ENCODE results near the gene BICDL2.

The BICDL2 gene

GRCh38 chr16:3045758-3046640, 9.3 kb upstream of the BICDL2 start, which contains the start of gene MMP25:
Gene MMP25 (plus strand): TSS chr16:3046561. CDS start chr16:3046918, 357 bp downstream.
- DNase-seq, result no peak

GRCh38 chr16:3044708-3045107, 8.0 kb upstream of the BICDL2 start:
- DNase-seq, result no peak

GRCh38 chr16:3042376-3042775, 5.6 kb upstream of the BICDL2 start:
- DNase-seq, result no peak

GRCh38 chr16:3038896-3039295, 2.2 kb upstream of the BICDL2 start:
- DNase-seq, result no peak

DNA sequence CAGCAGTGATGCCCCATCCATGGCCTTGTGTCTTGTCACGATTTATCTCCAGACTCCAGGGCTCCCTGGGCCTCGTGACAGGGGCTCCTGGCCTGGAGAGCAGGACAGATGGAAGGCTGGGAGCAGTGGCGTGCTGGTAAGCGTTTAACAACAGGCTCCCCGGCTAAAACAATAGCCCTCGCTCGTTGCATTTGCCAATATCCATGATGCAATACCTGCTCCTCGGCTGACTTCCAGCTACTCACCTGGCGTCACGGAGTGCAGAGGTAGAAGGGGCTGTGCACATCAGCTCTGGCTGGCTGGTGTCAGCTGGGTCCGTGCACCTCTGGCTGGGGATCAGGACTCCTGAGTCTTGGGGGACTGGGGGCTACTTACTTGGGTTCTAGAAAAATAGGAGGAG, 1.5 kb upstream of the BICDL2 start:
- no peak for DNase-seq

- DNase-seq, result no peak
These were observed 595 bp downstream of the BICDL2 start for GRCh38 chr16:3035972-3036725.

GRCh38 chr16:3035289-3035971, 1.3 kb downstream of the BICDL2 start:
- DNase-seq, result no peak

DNA sequence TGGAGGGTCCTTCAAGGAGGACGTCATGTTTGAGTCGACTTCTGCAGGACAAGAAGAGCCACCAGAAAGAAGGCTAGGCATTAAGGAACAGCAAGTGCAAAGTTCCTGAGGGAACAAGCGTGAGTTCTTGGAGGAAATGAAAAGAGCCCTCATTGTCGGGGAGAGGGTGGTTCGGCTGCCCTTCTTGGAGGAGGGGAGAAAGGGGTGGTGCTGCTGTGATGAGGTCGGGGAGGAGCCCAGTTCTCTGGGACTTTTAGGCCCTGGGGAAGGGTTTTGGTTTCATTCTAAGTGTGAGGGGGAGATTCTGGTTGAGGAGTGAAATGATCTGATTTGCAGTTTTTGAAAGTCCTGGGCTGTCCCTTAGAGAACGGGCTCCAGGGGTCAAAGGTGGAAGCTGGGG, 4.1 kb downstream of the BICDL2 start:
- DNase-seq, result no peak

GRCh38 chr16:3030222-3031212, 6.2 kb downstream of the BICDL2 start:
- no peak for DNase-seq

DNA sequence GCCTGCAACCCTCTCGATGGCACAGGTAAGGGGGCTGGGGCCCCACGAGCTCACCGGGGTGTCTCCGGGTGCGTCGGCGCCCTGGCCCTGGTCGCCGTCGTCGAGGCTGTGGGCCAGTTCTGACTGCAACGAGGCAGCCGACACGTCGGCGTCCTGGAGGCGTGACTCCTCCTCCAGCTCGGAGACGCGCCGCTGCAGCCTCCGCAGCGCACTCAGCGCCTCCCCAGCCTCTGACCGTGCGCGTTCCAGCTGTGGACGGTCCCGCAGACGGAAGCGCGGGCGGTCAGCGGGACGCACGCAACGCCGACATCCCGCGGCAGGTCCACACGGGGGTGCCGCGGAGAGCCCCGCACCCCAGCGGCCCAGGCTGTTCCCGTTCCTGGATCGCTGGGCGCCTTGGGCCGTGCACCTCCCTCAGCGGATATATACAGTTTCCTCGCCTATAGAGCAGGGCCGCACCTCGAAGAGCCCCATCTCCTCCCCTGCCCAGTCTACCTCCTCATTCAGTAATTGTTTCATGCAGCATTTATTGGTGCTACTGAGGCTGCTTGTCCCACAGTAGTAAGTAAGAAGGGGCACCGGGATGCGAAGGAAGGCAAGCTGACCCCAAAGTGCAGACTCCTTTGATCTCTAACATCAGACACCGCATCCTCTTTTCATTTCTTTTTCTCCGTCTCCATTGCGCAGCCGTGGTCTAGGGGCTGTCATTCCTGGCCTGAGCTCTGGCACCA, 7.1 kb downstream of the BICDL2 start:
- DNase-seq, result no peak

GRCh38 chr16:3028716-3029319, 7.9 kb downstream of the BICDL2 start:
- no peak for DNase-seq

DNA sequence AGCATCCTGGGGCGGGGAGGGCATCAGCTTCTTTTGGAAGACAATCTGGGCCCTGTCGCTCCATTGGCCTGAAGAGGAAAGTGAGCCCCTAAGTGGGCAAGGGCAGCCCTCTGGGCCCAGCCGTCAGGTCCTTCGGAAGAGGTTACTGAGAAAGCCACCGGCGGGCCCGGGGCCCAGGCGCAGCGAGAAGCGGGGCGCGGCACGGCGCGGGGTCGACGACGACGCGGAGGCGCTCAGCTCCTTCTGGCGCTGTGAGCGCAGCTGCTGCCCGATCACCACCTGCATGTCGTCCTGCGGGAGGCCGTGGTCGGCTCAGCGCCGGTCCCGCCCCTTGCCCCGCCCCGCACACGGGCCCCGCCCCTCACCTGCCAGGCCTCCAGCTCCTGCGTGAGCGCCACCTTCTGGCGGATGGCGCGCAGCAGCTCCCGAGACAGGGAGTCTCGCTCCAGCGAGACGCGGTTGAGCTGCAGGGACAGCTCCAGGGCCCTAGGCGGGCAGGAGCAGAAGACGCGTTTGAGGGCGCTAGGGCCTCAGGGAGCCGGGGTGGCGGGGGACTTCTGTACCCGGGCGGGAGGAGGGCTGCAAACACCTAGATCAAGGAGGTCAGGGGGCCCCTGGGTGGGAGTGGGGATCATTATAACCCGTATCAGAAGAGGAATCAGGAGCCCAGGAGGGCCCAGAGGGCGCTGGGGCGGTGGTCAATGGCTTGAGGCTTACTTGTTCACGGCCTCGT, 8.6 kb downstream of the BICDL2 start:
- DNase-seq, result peak; percentile 83

GRCh38 chr16:3027489-3027795, 9.3 kb downstream of the BICDL2 start:
- no peak for DNase-seq

DNA sequence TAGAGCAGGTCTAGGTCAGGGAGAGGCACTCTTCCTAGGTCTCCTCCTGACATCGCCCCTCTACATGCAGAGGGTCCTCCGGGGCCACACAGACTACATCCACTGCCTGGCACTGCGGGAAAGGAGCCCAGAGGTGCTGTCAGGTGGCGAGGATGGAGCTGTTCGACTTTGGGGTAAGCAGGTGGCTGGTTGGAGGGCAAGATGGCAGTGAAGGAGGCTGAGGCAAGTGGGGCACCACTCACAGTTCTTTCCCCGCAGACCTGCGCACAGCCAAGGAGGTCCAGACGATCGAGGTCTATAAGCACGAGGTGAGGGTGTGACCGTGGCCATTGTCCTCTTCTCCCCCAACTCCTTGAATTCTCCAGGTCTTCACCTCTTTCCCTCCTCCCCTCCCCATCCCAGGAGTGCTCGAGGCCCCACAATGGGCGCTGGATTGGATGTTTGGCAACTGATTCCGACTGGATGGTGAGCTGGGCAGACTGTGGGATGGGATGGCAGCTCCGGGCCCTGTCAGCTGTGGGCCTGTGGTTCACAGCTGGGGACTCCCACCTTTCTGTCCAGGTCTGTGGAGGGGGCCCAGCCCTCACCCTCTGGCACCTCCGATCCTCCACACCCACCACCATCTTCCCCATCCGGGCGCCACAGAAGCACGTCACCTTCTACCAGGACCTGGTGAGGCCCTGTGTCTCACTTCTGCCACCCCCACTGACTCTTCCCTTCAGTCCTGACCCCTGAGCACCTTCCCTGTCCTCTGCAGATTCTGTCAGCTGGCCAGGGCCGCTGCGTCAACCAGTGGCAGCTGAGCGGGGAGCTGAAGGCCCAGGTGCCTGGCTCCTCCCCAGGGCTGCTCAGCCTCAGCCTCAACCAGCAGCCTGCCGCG, 9.9 kb downstream of the BICDL2 start:
- no peak for DNase-seq

DNA sequence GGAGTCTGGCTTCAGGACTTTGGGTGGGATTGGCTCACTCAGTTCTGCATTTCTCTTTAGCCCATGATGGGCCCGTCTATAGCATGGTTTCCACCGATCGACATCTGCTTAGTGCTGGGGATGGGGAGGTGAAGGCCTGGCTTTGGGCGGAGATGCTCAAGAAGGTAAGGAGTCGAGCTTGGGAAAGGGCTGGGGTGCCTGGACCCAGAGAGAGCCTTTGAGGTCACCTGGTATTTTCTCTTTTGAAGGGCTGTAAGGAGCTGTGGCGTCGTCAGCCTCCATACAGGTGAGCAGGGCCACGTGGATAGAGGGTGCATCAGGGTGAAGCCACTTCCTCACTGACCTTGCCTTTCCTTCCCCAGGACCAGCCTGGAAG, 10.8 kb downstream of the BICDL2 start:
- DNase-seq, result no peak

GRCh38 chr16:3025032-3026002, 11.4 kb downstream of the BICDL2 start:
- no peak for DNase-seq

DNA sequence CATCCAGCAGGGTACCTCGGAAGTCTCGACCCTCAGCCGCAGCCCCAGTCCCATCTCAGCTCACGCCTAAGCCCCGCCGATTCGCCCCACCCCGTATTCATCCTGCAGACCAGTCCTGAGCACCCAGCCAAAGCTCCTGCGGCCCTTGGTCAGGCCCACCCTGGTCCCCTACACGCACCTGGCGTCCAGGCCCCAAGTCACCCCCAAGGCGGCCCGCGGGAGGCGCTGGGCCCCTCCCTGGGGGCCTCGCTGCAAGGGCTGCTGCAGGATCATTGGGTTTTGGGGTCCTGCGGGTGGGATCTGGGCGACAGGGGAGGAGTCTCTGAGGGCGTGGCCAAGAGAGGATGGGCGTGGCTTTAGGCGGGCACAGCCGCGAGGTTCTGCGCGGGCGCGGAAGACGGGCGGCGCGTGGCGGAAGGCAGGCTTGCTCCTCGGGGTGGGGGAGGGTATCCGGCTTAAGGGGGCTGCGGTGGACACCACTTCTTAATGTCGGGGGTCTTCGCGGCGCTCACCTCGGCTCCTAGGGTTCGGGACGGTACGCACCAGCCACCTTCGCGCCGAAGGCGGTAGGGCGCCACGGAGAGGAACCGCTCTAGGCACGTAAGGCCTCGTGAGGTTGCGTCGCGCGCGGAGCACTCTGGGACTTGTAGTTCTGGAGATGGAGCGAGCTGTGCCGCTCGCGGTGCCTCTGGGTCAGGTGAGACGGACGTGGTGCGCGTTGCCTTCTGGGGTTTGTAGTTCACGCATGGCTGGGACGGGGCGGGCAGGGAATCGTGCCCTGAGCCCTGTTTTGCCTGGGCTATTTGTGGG, 12.9 kb downstream of the BICDL2 start, which contains the start of the genes HCFC1R1 and THOC6:
HCFC1R1 (minus strand) TSS at position 274 of the 810 bp plus-strand sequence; CDS start at position 273, 1 bp downstream.
THOC6 (plus strand) TSS at position 367 of the 810 bp plus-strand sequence; CDS start at position 659, 292 bp downstream.
- DNase-seq, result peak; percentile 96
